ENCODE data around the gene G6PC3.

GRCh38 chr17:44088254-44088653 lies 17.7 kb downstream of the G6PC3 start:
- TF ChIP-seq CTCF (IDR thresholded peaks at IDR 0.05), result no peak
- TF ChIP-seq POLR2A (IDR thresholded peaks at IDR 0.05), result no peak

All from lower leg skin (tissue), 3 donors.